ENCODE measurements around the gene RAB5A. TPM values are rescaled to one million over a fixed set of nuclear protein-coding genes. Genes with fewer than 3 reads are reported as not detected.

RAB5A gene
- total and polyA plus RNA-seq, 2 of the 4 experiments (the other 2 are of a cell fraction), result 33.3 to 46.4 TPM

- Histone ChIP-seq H2BK120ac (ENCODE audit: low read depth, low read length) (no peak overlapping the region), H3K4me1 (ENCODE audit: control insufficient read depth, insufficient read depth, low read length) (no peaks in the 10 kb centered on the region), H3K9me3 (ENCODE audit: control insufficient read depth, insufficient read depth, low read length) (no peaks in the 10 kb centered on the region), H3K27me3 (ENCODE audit: control insufficient read depth, insufficient read depth, low read length) (no peaks in the 10 kb centered on the region), H3K18ac (ENCODE audit: low read depth, low read length) (no peak overlapping the region), H2BK5ac (ENCODE audit: low read depth, low read length, poor library complexity, severe bottlenecking) (no peak overlapping the region), H3K56ac (ENCODE audit: extremely low read depth, insufficient read depth, low read length) (no peak overlapping the region), H4K5ac (ENCODE audit: low read depth, low read length) (no peak overlapping the region), H3K14ac (replicated peaks; ENCODE audit: low read depth, low read length) (no peak overlapping the region), H4K20me1 (ENCODE audit: insufficient read depth, low read length) (no peaks in the 10 kb centered on the region), H3K9me1 (ENCODE audit: insufficient read depth, low read length) (no peaks in the 10 kb centered on the region), H3K4ac (ENCODE audit: low read depth, low read length) (no peak overlapping the region), H3K36me3 (ENCODE audit: control insufficient read depth, insufficient read depth, low read length) (no peaks in the 10 kb centered on the region), H2BK20ac (ENCODE audit: low read depth, low read length) (no peak overlapping the region), H3K27ac (ENCODE audit: insufficient read depth, low read length) (no peak overlapping the region), H3K4me3 (ENCODE audit: insufficient read depth, low read depth, low read length) (no peak overlapping the region), H3K4me2 (ENCODE audit: low read depth, low read length) (no peak overlapping the region), H2BK15ac (ENCODE audit: low read depth, low read length) (no peak overlapping the region), H3K23ac (ENCODE audit: low read depth, low read length) (no peak overlapping the region), H2AK5ac (ENCODE audit: low read depth, low read length) (no peak overlapping the region), H3K9ac (ENCODE audit: low read depth, low read length) (no peak overlapping the region), H2AK9ac (replicated peaks; ENCODE audit: low read depth, low read length, poor library complexity) (no peak overlapping the region), H4K91ac (ENCODE audit: insufficient read depth, low read depth, low read length) (no peak overlapping the region), H4K8ac (ENCODE audit: low read depth in 2 of 2, low read length in 2 of 2) (no peak overlapping the region), H3K79me1 (ENCODE audit: low read depth in 1 of 2, low read length in 2 of 2) (no peaks in the 10 kb centered on the region), H2AFZ (replicated peaks; ENCODE audit: low read length, poor library complexity) (no peak overlapping the region)
- ChIA-PET CTCF (no interaction called here), POLR2A (ENCODE audit: unreplicated experiment) (no interaction called here)
- intact Hi-C loops (cut with micrococcal nuclease) (no loop called here), in situ Hi-C loops (cut with MboI; ENCODE audit: low sequenced_read_pairs) (no loop called here), dilution Hi-C loops (cut with HindIII; ENCODE audit: low sequenced_read_pairs, unreplicated experiment) (no loop called here)
- DNase-seq (no peak), ATAC-seq (ENCODE audit: low read depth) (no peak)
- BruUV-seq (replicated peaks), result no TSS peak
- no CpG with 5 or more reads among the region's 4 CpGs for WGBS, 2 experiments (ENCODE audit: extremely low coverage in 2 of 2, insufficient read length in 1 of 2)
- no peak for TF ChIP-seq FOS (IDR thresholded peaks at IDR 0.05; ENCODE audit: low read depth, low read length)
- TF ChIP-seq RAD21 (IDR thresholded peaks at IDR 0.05; ENCODE audit: low read length), result no peak
Measured at GRCh38 chr3:20027136-20027535, 80.2 kb downstream of the RAB5A start.

All from IMR-90 (cell line).